ENCODE data around the gene CRHR1.
A peak's percentile ranks its signal among the peaks of the same experiment; 100 is the strongest.

The CRHR1 gene

DNA sequence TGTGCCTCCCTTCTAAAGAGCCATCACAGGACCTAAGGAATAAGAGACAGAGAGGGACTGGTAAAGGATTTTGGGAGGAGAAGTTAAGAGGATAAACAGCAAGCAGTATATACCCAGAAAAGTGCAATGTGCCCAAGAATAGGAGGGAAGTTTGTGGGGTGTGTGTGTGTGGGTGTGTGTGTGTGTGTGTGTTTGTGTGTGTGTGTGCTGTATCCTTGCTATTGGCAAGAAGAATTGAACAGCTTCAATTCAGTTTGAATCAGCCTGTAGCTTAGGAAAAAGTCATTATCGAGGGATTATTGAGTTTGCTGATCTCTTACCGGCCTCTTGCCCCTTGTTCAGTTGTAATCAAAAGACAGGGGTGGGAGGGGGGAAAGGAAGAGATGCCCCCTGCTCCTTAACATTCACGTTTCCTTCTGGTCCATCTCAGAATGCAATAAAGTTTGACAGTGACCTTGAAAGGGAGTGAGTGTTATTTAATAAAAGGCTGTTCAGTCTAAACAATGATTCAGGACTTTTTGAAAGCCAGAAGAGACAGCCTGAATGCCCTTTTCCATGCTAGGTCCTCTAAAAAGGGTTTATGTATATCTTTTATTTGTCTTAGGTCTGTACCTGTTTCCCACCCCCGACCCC, 86.3 kb downstream of the CRHR1 start:
- DNase-seq, result no peak

DNA sequence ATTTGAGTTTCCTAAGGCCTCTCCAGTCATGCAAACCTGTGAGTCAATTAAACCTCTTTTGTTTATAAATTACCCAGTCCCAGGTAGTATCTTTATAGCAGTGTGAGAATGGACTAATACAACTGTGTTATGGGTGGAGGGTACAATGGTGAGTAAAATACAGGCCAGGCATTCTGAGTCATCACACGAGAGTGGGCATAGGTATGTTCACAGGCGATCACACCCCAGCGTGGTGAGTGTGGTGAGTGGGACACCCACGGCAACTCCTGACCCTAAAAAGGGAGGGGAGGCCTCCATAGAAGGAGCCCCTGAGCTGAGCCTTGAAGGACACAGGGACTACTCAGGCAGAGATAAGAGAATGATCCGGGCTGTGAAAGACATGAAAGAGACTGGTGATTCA, 87.6 kb downstream of the CRHR1 start:
- no peak for DNase-seq

DNA sequence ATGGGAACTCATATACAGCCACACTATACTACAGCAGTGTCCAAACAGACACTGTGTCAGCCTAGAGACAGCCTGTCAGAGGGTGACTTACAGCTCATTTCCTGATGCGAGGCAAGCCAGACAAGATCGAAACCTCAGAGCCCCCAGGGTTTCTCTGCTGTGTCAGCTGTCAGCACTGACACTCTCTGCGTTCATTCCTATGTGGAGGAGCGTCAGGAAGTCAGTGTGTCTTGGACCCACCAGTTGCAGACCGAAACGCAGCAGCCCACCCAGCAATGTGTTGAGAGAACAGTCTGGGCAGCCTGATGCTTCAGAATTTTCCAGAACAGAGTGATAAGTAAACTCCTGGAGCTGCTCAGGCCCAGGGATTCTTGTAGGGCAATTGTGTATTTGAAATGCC, 89.6 kb downstream of the CRHR1 start:
- peak; percentile 30 for DNase-seq

GRCh38 chr17:45874151-45874550, 90.0 kb downstream of the CRHR1 start:
- DNase-seq, result no peak

- DNase-seq, result no peak
Measured at GRCh38 chr17:45876539-45876938, 92.4 kb downstream of the CRHR1 start.

DNA sequence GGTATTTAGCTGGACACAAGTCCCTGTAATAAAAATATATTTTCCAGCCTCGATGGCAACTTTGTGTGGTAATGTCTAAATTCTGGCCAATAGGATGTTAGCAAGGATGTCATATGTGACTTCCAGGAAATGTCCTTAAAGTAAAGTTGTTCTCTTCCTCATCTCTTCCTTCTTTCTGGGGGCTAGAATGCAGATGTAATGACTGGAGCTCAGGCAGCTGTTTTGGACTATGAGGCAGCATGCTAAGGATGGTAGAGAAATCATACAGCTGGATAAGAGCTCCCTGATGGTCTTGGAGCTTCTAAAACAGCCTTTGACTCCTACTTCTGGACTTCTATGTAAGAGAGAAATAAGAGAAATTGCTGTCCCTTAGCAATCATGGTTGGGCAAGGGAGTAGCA, 93.3 kb downstream of the CRHR1 start:
- DNase-seq, result no peak

GRCh38 chr17:45883063-45883462, 98.9 kb downstream of the CRHR1 start:
- no peak for DNase-seq

Measured in NCI-H2227 treated with DMSO at 0.1 percent for 48 hours (cell line).